ENCODE data around the gene LTF.
A peak's percentile ranks its signal among the peaks of the same experiment; 100 is the strongest.
"Not testable (repeated sequence)": the region's sequence is repeated elsewhere in the genome, so short reads cannot be mapped to it uniquely, and the experiment has no call there.

The LTF gene

GRCh38 chr3:46416125-46416810, 48.4 kb downstream of the LTF start:
- no peak for DNase-seq (ENCODE audit: low read depth in 3 of 3)

DNA sequence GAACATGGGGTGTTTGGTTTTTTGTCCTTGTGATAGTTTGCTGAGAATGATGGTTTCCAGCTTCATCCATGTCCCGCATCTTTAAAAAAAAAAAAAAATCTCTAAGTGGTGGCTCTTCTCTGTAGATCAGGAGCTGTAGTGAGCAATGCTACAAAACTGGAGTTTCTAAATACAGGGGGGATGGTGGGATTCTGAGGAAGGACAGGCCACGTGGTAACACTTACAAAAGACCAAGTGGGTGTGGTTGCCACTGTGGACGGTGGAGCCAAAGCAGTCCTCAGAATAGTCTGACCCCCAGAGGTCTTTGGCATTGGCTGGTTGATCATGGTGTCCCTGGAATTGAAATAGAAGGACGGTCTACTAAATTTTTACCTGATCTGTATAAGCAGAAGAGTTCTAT, 50.0 kb downstream of the LTF start:
- no peak for DNase-seq (ENCODE audit: low read depth in 3 of 3)

GRCh38 chr3:46413951-46414350, 50.8 kb downstream of the LTF start:
- no peak for DNase-seq (ENCODE audit: low read depth in 3 of 3)

GRCh38 chr3:46412786-46413298, 51.9 kb downstream of the LTF start:
- DNase-seq (ENCODE audit: low read depth in 3 of 3) = no peak

- no peak for DNase-seq (ENCODE audit: low read depth in 3 of 3)
Measured at GRCh38 chr3:46411271-46411670, 53.4 kb downstream of the LTF start.

- no peak for DNase-seq (ENCODE audit: low read depth in 3 of 3)
Measured at GRCh38 chr3:46410669-46411068, 54.0 kb downstream of the LTF start.

DNA sequence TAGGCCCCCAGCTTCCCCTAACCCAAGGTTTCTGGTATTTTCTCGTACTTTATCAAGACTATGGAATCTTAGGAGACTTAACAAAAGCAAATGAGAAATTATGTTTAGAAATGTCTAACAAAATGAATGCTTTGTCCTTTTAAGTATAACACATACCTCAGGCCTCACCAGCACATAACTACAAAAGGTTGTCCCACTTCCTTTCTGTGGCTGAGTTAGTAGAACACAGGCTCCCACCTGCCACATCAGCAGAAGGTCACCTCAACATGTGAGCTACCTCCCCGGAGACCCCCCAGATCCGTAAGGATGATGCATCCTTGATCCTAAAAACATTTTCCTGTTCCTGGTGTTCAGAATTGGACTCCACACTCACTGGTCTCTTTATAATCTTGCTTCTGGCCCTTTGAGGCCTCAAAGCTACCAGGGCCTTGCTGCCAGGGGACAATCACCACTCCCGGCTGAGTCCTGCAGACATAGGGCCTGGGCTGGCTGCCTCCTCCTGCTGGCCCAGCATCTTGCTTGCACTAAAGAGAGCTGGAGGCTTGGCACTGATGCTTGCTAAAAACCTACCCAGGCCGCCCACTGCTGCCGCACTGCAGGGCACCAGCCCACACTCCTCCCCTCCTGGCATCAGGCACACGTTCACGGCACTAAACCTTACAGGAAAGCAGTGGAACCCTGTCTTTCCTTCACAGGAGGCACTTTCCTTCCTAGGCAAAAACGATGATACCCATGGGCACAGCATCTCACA, 54.8 kb downstream of the LTF start:
- no peak for DNase-seq (ENCODE audit: low read depth in 3 of 3)

- DNase-seq (ENCODE audit: low read depth in 3 of 3) = no peak
Measured at GRCh38 chr3:46408853-46409252, 55.9 kb downstream of the LTF start.

- DNase-seq (ENCODE audit: low read depth in 3 of 3) = no peak
Measured at GRCh38 chr3:46407970-46408369, 56.7 kb downstream of the LTF start.

DNA sequence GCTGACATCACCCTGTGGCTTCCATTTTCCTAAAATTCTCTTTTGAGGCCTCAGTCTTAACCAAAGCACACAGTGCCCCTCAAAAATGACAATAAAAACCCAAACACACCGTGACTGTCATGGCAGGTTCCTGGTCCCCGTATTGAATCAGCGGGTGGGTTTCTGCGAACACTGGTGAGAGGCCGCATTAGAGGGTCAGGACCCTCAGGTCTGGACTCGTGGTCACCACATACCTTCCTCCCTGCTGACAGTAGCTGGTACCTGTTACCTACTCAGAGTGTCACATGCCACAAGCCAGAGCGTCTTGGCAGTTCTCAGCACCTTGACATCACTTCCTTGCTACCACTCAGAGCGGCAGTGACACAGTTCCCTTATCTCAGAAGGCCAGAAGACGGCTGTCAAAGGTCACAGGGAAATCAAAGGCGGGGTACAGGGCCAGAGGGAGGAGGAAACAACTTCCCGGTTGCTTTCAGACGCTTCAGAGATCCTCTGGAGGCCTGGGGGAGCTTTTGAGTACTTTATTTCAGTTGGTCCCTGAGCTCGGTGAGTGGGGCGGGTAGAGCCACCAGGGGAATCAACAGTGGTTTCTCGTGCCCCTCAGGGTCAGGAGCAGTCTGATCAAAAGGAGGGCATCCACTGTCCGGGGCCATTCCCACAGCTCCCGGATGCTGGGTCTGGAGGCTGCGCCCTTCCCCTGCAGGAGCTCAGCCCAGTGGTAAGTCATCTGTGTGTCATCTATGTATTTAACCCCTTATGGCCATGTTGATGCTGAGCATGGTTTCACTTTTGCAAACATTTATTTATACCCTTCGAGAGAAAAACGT, 57.7 kb downstream of the LTF start, which contains the start of the genes CCR5AS and CCRL2:
CCR5AS (minus strand) TSS at position 279 of the 824 bp plus-strand sequence.
CCRL2 (plus strand) TSS at position 472 of the 824 bp plus-strand sequence. CDS start 821 bp downstream, outside the sequence.
- DNase-seq (ENCODE audit: low read depth in 3 of 3) = peak; percentile 12 to 21 (median 20)

- no peak for DNase-seq (ENCODE audit: low read depth in 3 of 3)
Measured at GRCh38 chr3:46406443-46406787, 58.3 kb downstream of the LTF start.

DNA sequence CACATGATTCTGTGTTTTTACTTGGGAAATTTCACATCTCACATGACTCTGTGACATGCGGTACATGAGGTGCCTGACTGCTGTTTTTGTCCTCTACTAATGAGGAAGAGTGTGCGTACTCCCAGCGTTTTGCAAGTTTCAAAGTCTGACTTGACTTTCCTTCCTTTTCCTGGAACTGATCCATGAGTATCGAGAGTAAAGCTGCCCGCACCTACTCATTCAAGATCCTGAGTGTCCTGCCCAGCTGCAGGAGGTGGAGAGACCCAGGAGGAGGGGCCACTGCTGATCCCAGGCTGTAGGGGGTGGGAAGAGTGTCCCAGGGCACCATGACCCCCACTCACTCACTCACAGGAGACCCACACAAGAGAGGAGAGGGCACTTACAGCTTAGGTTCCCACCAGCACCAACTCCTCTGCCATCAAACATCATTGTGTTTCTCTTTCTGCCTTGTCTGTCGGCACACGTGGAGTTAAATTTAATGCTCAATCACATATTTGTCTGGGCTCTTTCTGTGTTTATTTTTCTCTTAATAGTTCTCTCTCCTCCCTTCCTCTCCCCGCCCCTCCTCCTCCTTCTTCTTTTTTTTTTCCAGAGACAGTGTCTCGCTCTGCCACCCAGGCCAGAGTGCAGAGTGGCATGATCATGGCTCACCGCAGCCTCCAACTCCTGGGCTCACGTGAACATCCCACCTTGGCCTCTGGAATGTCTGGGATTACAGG, 59.2 kb downstream of the LTF start:
- no peak for DNase-seq (ENCODE audit: low read depth in 3 of 3)

GRCh38 chr3:46402902-46403301, 61.8 kb downstream of the LTF start:
- DNase-seq (ENCODE audit: low read depth in 3 of 3) = not testable (repeated sequence)

GRCh38 chr3:46401579-46401978, 63.1 kb downstream of the LTF start:
- DNase-seq (ENCODE audit: low read depth in 3 of 3) = no peak

DNA sequence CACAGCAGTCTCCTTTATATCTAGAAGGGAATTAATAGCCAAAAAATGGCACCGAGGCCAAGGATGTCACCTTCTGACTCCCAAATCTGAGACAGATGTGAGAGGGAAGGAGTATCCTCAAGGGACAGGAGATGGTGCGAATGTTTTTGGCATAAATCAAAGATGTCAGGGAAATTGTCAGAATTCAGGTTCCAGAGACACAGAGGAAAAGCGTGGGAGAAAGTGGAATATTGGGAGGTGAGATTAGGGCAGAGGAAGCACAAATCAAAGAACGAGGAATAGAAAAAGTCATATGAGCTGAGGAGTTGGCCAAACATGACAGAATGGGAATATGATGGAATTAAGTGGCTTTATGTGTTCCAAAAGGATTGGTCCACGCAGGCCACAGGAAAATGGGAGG, 63.9 kb downstream of the LTF start:
- no peak for DNase-seq (ENCODE audit: low read depth in 3 of 3)

DNA sequence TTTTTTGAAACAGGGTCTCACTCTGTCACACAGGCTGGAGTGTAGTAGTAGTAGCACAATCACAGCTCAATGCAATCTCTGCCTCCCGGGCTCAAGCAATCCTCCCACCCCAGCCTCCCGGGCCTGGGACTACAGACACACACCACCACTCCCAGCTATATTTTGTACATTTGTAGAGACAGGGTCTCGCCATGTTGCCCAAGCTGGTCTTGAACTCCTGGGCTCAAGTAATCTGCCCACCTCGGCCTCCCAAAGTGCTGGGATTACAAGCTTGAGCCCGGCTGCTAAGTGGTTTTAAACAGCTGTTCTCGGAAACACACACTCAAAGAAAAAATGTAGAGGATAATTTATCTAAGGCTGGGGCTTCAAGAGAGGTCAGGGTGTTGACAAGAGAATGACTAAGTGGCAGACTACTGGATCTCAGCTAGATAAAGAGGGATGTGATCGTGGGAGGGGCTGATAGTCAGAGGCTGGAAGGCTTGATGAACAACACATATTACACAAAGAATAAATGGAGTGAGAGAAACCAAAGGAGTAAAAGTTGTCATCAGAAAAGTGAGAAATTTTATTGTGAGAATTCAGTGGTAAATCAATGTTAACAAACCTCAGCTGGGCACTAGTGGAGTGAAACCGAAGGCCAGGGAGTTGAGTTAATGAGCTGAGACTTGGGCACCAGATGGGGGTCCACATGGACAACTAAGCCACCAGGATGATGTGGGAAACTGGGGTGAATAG, 64.5 kb downstream of the LTF start:
- DNase-seq (ENCODE audit: low read depth in 3 of 3) = no peak

DNA sequence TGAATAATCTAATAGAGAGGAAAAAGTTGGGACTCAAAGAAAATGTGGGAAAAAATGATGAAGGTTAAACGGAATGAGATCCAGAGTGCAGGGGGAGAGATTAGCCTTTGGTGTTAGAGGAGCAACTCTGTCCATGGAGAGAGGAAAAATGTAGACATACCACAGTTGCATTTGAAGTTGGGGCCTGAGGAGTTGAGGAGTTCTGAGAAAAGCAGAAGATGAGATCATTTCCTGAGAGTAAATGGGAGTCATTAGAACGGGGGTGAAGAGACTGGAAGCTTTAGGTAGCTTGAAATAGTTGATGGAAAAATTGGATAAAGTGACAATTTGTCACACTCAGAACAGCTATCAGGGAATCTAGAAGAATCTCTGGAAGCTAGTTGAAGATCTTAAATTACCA, 65.1 kb downstream of the LTF start:
- DNase-seq (ENCODE audit: low read depth in 3 of 3) = no peak

DNA sequence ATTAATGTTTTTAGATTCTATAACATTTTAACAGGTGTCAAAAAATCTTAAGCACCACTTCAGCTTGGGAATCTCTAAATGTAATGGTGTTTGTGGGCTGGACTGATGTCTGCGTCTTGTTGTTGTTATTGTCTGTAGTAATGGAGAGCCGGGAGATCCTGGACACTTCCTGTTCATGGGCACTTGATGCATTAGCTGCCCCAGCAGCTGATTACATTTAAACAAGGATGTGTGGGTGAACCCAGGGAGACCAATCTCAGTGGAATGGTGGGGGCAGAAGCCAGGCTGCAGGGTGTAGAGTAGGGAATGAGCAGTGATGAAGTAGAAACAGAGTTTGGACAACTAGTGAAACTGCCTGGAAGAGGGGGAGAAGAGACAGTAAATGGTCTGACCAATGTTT, 65.6 kb downstream of the LTF start:
- DNase-seq (ENCODE audit: low read depth in 3 of 3) = no peak

DNA sequence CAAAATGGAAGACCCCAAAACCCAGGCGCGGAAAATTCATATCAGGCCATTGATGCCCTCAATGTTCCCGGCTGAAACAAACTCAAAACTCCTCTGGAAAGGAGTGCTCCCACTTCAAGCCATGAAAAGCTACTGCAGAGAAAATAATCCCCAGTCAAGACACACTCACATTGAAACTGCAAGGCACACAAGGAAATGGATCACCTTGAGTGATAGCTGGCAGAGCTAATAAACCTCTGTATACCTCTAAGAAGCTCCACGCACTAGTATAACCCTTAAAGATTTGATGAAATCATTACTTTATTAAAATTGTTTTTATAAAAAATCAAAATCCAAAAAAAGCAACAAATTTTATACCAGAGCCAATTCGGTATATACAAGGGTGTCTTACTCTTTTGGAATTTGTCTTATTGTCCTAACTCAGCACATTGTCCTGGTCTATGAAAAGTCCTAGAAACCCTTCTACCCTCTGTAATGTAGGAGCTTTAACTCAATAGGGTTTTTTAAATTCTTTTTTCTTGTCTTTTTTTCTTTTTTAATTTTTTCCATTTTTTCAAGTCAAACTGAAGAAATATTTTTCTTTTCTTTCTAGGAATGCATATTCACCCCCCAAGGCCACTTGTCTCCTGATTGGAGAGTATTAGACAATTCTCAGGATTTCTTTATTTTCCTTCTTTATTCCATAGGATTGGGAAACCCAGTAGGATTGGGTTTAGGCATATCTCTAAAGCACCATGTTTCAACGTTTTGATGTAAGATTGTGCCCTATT, 66.3 kb downstream of the LTF start:
- DNase-seq (ENCODE audit: low read depth in 3 of 3) = no peak

GRCh38 chr3:46397111-46397510, 67.6 kb downstream of the LTF start:
- DNase-seq (ENCODE audit: low read depth in 3 of 3) = no peak
